ENCODE results near the gene RNU5B-1.
"Not testable (repeated sequence)": the region's sequence is repeated elsewhere in the genome, so short reads cannot be mapped to it uniquely, and the experiment has no call there.

Gene RNU5B-1

GRCh38 chr15:65336493-65337435, 32.3 kb downstream of the RNU5B-1 start:
- TF ChIP-seq POLR2A (IDR thresholded peaks at IDR 0.05; ENCODE audit: low read length) (no peak), GATA1 (IDR thresholded peaks at IDR 0.05; ENCODE audit: low read depth, low read length) (no peak)
- DNase-seq, result no peak

GRCh38 chr15:65337436-65338070, 33.1 kb downstream of the RNU5B-1 start:
- TF ChIP-seq POLR2A (IDR thresholded peaks at IDR 0.05; ENCODE audit: low read length) (no peak), GATA1 (IDR thresholded peaks at IDR 0.05; ENCODE audit: low read depth, low read length) (no peak)
- no peak for DNase-seq

- TF ChIP-seq GATA1 (IDR thresholded peaks at IDR 0.05; ENCODE audit: low read depth, low read length) (no peak), POLR2A (IDR thresholded peaks at IDR 0.05; ENCODE audit: low read length) (no peak)
- no peak for DNase-seq
These were observed 33.9 kb downstream of the RNU5B-1 start for GRCh38 chr15:65338366-65338765.

DNA sequence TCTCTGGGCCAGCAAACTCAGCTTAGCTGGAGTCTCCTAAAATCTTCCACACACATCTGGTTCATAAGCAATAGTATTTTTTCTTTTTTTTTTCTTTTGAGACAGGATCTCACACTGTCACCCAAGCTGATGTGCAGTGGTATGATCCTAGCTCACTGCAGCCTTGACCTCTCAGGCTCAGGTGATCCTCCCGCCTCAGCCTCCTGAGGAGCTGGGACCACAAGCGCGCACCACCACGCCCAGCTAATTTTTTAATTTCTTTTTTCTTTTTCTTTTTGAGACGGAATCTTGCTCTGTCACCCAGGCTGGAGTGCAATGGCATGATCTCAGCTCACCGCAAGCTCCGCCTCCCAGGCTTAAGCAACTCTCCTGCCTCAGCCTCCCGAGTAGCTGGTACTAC, 34.3 kb downstream of the RNU5B-1 start:
- TF ChIP-seq GATA1 (IDR thresholded peaks at IDR 0.05; ENCODE audit: low read depth, low read length) (no peak), POLR2A (IDR thresholded peaks at IDR 0.05; ENCODE audit: low read length) (no peak)
- DNase-seq, result no peak

DNA sequence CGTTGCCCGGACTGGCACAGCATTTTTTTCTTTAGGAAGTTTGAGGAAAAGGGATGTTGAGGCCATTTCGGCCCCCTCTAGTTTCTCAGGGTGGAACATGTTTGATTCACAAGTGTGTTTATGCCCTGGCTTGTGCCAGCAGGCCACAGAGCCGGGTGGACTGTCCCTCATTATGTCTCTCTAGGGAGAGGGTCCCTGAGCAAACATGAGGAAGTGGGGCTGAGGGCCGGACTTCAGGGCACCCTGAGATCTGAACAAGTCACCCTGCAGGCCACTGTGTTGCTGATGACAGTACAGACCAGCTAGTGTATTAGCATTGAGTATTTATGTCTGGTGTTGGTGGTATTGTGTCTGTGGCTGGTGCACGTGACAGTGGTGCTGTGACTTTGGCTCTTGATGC, 34.9 kb downstream of the RNU5B-1 start:
- DNase-seq, result no peak
- no peak for TF ChIP-seq POLR2A (IDR thresholded peaks at IDR 0.05; ENCODE audit: low read length)
- no peak for TF ChIP-seq GATA1 (IDR thresholded peaks at IDR 0.05; ENCODE audit: low read depth, low read length)

- TF ChIP-seq POLR2A (IDR thresholded peaks at IDR 0.05; ENCODE audit: low read length) (no peak), GATA1 (IDR thresholded peaks at IDR 0.05; ENCODE audit: low read depth, low read length) (no peak)
- no peak for DNase-seq
These were observed 35.4 kb downstream of the RNU5B-1 start for GRCh38 chr15:65339920-65340319.

DNA sequence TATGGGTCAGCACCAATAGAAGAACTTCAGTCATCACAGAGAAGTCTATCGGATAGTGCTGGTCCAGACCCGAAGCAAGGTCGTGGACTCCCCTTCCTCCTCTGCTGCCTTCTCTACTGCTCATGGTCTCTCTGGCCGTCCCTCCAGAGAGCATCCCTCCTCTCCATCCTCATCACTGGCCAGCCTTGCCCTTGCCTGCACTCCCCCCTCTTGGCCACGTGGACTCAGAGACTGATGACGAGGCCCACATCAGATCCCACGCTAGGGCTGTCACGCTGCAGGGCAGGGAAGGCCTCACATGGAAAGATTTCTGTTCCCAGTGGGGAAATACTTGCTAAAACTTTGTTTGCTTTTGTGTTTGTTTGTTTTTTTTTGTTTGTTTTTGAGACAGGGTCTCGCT, 38.0 kb downstream of the RNU5B-1 start:
- TF ChIP-seq GATA1 (IDR thresholded peaks at IDR 0.05; ENCODE audit: low read depth, low read length) (no peak), POLR2A (IDR thresholded peaks at IDR 0.05; ENCODE audit: low read length) (no peak)
- no peak for DNase-seq

GRCh38 chr15:65343374-65343981, 39.0 kb downstream of the RNU5B-1 start:
- no peak for DNase-seq
- no peak for TF ChIP-seq POLR2A (IDR thresholded peaks at IDR 0.05; ENCODE audit: low read length)
- no peak for TF ChIP-seq GATA1 (IDR thresholded peaks at IDR 0.05; ENCODE audit: low read depth, low read length)

GRCh38 chr15:65344214-65344913, 39.9 kb downstream of the RNU5B-1 start:
- no peak for TF ChIP-seq GATA1 (IDR thresholded peaks at IDR 0.05; ENCODE audit: low read depth, low read length)
- no peak for TF ChIP-seq POLR2A (IDR thresholded peaks at IDR 0.05; ENCODE audit: low read length)
- DNase-seq, result no peak

DNA sequence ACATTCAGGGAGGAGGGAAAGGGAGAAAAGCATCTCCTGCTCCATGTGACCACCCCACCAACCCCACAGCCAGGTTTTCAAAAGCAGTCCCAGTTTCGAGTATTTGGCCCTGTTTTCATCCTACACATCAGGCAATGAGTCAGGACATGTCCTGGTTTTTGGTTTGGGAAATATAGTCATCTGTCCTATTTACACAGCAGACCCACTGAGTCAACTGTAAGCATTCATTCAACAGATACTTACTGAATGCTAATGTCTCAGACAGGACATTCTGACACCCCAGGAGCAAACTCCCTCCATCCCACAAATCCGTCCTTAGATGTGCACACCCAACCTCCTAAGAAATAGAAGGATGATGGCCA, 40.4 kb downstream of the RNU5B-1 start:
- no peak for DNase-seq
- TF ChIP-seq GATA1 (IDR thresholded peaks at IDR 0.05; ENCODE audit: low read depth, low read length) (no peak), POLR2A (IDR thresholded peaks at IDR 0.05; ENCODE audit: low read length) (no peak)

DNA sequence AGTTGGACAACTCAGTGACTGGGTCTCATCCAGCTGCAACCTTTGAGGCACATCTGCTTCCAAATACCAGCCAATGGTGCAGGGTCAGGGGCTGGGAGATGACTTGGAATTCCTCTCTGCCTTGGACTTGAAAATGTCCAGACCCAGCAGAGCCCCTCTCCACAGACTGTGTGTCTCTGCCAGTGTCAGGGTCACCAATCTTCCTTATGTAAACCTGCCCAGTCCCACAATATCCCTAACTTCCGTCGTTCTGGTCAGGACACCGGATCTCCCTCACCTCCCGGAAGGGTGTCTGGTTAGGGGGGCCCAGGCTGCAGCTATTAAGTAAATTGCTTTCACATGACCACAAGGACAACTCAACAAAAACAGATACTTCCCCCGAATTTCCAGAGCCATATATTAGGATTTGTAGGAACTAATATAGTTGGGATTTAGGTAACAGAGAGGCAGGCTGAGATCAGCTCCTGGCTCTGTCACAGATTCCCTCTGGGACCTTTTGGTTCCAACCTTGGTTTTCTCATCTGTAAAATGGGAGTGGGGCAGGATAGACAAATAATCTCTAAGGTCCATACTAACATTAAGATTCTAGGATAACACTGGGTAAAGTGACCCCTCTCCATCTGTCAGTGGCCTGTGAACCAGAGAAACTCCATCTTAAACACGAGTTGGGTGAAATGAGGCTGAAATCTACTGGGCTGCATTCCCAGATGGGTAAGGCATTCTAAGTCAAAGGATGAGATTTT, 42.5 kb downstream of the RNU5B-1 start:
- TF ChIP-seq POLR2A (IDR thresholded peaks at IDR 0.05; ENCODE audit: low read length), result no peak
- no peak for TF ChIP-seq GATA1 (IDR thresholded peaks at IDR 0.05; ENCODE audit: low read depth, low read length)
- DNase-seq, result no peak

DNA sequence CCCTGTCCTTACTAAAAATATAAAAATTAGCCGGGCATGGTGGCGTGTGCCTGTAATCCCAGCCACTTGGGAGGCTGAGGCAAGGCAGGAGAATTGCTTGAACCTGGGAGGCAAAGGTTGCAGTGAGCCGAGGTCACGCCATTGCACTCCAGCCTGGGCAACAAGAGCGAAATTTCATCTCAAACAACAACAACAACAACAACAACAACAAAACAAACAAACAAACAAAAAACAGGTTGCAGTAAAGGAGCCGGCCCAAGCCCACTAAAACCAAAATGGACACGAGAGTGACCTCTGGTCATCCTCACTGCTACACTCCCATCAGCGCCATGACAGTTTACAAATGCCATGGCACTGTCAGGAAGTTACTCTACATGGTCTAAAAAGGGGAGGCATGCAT, 43.3 kb downstream of the RNU5B-1 start:
- not testable (repeated sequence) for DNase-seq

- TF ChIP-seq POLR2A (IDR thresholded peaks at IDR 0.05; ENCODE audit: low read length), result no peak
- TF ChIP-seq GATA1 (IDR thresholded peaks at IDR 0.05; ENCODE audit: low read depth, low read length), result no peak
- DNase-seq, result no peak
These were observed 44.9 kb downstream of the RNU5B-1 start for GRCh38 chr15:65349338-65349737.

DNA sequence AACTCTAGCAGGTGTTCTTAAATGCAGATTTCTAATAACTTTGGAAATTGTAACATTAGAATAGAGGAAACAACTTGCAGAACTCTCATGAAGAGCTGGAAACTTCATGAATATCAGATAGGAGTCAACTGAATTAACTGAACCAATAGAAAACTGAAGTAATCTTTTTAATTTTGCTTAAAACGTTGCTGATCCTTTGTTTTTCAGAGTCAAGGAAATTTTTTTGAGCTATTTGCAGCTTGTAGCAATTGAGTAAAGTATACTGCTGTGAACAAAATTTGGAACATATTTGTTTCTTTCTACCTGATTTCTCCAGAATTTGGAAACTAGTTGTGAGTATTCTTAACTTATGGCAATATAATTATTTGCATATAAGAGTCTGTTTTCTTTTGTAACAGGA, 47.5 kb downstream of the RNU5B-1 start:
- not testable (repeated sequence) for DNase-seq
